KMS-11 (cell line): ENCODE data around the gene RPL13.
A peak's percentile ranks its signal among the peaks of the same experiment; 100 is the strongest.

ENCODE experiments used
- H2AFZ ChIP-seq: fragments of 200-600 bp; sonication (generic); 2 replicates; pipeline ENCODE4 v1.6.1; 2016; ENCODE audit warnings: antibody characterized with exemption, mixed run types, low read depth
- H3K27ac ChIP-seq: fragments of 200-600 bp; sonication (generic); 2 replicates; pipeline ENCODE4 v1.6.1; 2016; ENCODE audit warnings: mild to moderate bottlenecking, mixed run types
- H3K27me3 ChIP-seq: fragments of 200-600 bp; sonication (generic); 2 replicates; pipeline ENCODE4 v1.6.1; 2017; ENCODE audit warnings: mild to moderate bottlenecking, low read depth, mixed run types, moderate library complexity; ENCODE audit not compliant: insufficient read depth
- H3K36me3 ChIP-seq: fragments of 200-600 bp; sonication (generic); 2 replicates; pipeline ENCODE4 v1.6.1; 2017; ENCODE audit warnings: mild to moderate bottlenecking, mixed run types; ENCODE audit not compliant: insufficient read depth
- H3K4me1 ChIP-seq: fragments of 200-600 bp; sonication (generic); 2 replicates; pipeline ENCODE4 v1.6.1; 2016; ENCODE audit warnings: mild to moderate bottlenecking, low read depth, mixed run types; ENCODE audit not compliant: poor library complexity, severe bottlenecking
- H3K4me2 ChIP-seq: fragments of 200-600 bp; sonication (generic); 2 replicates; pipeline ENCODE4 v1.7.0; 2016; ENCODE audit warnings: mild to moderate bottlenecking, mixed run types
- H3K4me3 ChIP-seq: fragments of 200-600 bp; sonication (generic); IDR thresholded peaks from 2 replicates; pipeline ENCODE4 v1.6.1; 2017; ENCODE audit warnings: low read depth, low read length, mixed read lengths; ENCODE audit not compliant: insufficient read depth
- H3K79me2 ChIP-seq: fragments of 200-600 bp; sonication (generic); 2 replicates; pipeline ENCODE4 v1.6.1; 2016; ENCODE audit warnings: low read depth, mixed run types; ENCODE audit not compliant: insufficient read depth
- H3K9ac ChIP-seq: fragments of 200-600 bp; sonication (generic); 2 replicates; pipeline ENCODE4 v1.6.1; 2016; ENCODE audit warnings: mild to moderate bottlenecking, mixed run types
- H4K20me1 ChIP-seq: fragments of 200-600 bp; sonication (generic); 2 replicates; pipeline ENCODE4 v1.6.1; 2016; ENCODE audit warnings: mild to moderate bottlenecking, mixed run types; ENCODE audit not compliant: insufficient read depth
- TF ChIP-seq, protein P1 (sequence below): fragments of 200-600 bp; sonication (generic); conservative IDR thresholded peaks from 2 replicates; pipeline ENCODE4 v1.6.1; 2017; ENCODE audit warnings: low read depth, mild to moderate bottlenecking, antibody characterized with exemption, low read length, moderate library complexity, mixed read lengths

Gene RPL13

DNA sequence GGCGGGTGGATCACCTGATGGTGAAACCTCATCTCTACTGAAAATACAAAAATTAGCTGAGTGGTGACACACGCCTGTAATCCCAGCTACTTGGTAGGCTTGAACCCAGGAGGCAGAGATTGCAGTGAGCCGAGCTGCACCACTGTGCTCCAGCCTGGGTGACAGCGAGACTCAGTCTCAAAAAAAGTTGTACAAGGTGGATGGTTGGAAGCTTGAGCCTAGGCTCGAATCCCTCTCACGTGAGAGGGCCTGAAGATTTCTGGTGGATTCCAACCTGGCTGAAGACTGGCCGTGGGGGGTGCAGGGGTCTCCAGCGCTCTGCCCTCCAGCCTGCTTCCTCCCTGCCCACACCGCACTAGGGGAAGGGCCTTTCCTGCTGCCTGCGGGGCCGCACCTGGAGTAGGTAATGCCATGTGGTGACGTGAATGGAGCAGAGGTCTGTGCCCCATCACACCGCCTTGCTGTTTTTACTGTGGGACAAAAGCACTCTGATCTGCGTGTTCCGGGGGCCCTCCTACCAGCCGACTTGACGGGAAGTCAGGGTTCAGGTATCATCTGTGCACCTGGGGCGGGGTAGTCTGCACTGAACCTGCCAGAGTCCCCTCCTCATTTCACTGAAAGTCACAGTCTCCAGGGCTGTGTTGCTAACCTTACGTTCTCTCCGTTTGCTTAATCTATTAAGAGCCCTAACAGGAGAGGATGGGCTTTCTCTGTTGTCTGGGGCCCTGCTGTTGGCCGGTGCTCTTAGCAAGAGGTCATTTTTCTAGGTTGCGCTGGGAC lies 4.2 kb downstream of the RPL13 start:
- Histone ChIP-seq H3K4me1 (peaks cover 15% of the 10 kb centered on the region), H4K20me1 (peaks cover 31% of the 10 kb centered on the region), H3K9ac (no peak overlapping the region), H3K79me2 (peaks cover 27% of the 10 kb centered on the region), H3K4me2 (no peak overlapping the region), H3K27me3 (no peaks in the 10 kb centered on the region), H2AFZ (no peak overlapping the region), H3K4me3 (no peak overlapping the region), H3K27ac (peak overlapping the region; percentile 13; the same call in 1 of the 2 replicates), H3K36me3 (peaks cover 25% of the 10 kb centered on the region; the same call in 1 of the 2 replicates)
- TF ChIP-seq, protein P1, sequence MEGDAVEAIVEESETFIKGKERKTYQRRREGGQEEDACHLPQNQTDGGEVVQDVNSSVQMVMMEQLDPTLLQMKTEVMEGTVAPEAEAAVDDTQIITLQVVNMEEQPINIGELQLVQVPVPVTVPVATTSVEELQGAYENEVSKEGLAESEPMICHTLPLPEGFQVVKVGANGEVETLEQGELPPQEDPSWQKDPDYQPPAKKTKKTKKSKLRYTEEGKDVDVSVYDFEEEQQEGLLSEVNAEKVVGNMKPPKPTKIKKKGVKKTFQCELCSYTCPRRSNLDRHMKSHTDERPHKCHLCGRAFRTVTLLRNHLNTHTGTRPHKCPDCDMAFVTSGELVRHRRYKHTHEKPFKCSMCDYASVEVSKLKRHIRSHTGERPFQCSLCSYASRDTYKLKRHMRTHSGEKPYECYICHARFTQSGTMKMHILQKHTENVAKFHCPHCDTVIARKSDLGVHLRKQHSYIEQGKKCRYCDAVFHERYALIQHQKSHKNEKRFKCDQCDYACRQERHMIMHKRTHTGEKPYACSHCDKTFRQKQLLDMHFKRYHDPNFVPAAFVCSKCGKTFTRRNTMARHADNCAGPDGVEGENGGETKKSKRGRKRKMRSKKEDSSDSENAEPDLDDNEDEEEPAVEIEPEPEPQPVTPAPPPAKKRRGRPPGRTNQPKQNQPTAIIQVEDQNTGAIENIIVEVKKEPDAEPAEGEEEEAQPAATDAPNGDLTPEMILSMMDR, result no peak

DNA sequence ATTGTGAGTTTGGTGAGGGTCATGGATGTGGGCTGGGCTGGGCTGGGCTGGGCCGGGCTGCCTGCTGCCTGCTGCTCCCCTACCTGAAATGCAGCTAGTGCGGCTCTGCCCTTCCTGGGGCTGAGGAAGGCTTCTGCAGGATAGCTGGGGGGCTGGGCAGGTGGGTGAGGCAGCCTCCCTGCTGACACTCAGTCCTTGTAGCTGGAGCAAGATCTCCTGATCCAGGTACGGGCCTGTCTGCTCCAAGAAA lies 4.7 kb downstream of the RPL13 start:
- Histone ChIP-seq H3K4me3 (no peak overlapping the region), H3K27me3 (no peaks in the 10 kb centered on the region), H3K36me3 (peaks cover 25% of the 10 kb centered on the region; the same call in 1 of the 2 replicates), H4K20me1 (peaks cover 31% of the 10 kb centered on the region), H3K79me2 (peaks cover 26% of the 10 kb centered on the region), H3K9ac (no peak overlapping the region), H3K27ac (no peak overlapping the region), H3K4me2 (no peak overlapping the region), H3K4me1 (peaks cover 15% of the 10 kb centered on the region), H2AFZ (no peak overlapping the region)
- TF ChIP-seq, protein P1, result no peak

GRCh38 chr16:89565506-89566372 lies 5.3 kb downstream of the RPL13 start:
- Histone ChIP-seq H3K4me2 (no peak overlapping the region), H3K79me2 (peaks cover 23% of the 10 kb centered on the region), H3K9ac (no peak overlapping the region), H3K36me3 (peaks cover 25% of the 10 kb centered on the region; the same call in 1 of the 2 replicates), H3K4me1 (peaks cover 15% of the 10 kb centered on the region), H3K27ac (no peak overlapping the region), H3K27me3 (no peaks in the 10 kb centered on the region), H3K4me3 (no peak overlapping the region), H4K20me1 (peaks cover 31% of the 10 kb centered on the region), H2AFZ (no peak overlapping the region)
- TF ChIP-seq, protein P1, result peak; percentile 63

DNA sequence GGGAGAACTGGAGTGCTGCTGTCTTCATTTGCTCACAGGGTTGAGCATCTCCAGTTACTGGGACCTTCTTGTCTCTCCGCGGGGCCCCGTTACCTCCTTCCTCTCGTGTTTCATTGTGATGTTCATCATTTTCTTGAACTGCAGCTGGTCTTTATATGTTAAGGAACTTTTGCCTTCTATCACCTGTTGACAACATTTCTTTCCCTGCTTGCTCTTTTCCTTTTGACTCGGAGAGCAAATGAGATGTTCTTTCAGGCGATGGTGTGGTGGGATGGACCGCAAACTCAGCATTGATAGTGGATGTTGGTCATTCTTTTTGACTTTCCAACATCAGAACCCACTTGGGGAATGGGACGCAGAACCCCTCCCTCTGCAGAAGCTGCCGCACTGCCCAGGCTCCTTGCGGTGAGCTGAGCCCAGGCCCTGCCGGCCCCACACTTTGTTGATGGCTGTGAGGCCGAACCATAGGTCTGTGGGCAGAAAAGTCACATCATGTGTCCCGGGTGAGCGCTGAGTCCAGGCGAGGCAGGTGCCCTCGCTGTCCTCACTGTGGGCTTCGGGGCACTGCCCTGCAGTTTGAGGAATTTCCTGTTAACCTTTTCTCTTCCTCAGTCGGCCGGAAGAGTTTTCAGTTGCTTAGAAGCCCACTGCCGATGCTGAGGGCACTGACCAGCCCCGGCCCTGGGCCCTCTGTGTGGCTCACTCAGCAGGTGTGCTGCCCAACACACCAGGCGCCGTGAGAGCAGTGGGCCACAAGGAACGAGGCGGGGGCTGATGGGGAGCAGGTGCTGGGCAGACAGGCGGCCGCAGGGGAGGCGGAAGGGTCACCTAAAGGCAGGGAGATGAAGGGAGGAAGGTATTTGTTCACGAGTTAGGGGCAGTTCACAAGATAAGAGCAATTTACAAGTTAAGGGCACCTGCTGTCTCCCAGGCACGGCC lies 7.4 kb downstream of the RPL13 start:
- no peak overlapping the region for H2AFZ ChIP-seq
- no peak overlapping the region for H3K9ac ChIP-seq
- H3K79me2 ChIP-seq, result 0 out of 2 replicates have a peak, but pooled peaks cover 1% of the 10 kb centered on the region
- no peaks in the 10 kb centered on the region for H3K27me3 ChIP-seq
- peaks cover 10% of the 10 kb centered on the region; the same call in 1 of the 2 replicates for H3K36me3 ChIP-seq
- H3K4me1 ChIP-seq, result peaks cover 4% of the 10 kb centered on the region
- H3K4me2 ChIP-seq, result no peak overlapping the region
- peaks cover 16% of the 10 kb centered on the region; the same call in 1 of the 2 replicates for H4K20me1 ChIP-seq
- TF ChIP-seq, protein P1, result no peak
- no peak overlapping the region for H3K4me3 ChIP-seq
- no peak overlapping the region for H3K27ac ChIP-seq
